HepG2 (cell line): ENCODE measurements around the gene C10orf120. TPM values are rescaled to one million over a fixed set of nuclear protein-coding genes. Genes with fewer than 3 reads are reported as not detected.

Source experiments
- ATAC-seq: fragments of 200-7000 bp; cut with Tn5 transposase; 3 replicates; pipeline ENCODE4 v1.9.1; 2020; ENCODE audit warnings: mild to moderate bottlenecking, moderate library complexity
- BruUV-seq: library from RNA; stranded (reverse); fragments of 400-500 nt; replicated peaks from 2 replicates; lab custom pipeline; 2021; lab: Mats Ljungman, UMichigan
- CTCF ChIA-PET: fragments of 300-600 bp; formaldehyde crosslinking; extraction: SDS; loops from one replicate; lab custom pipeline; 2021; ENCODE audit warnings: low total read pairs, inconsistent platforms, low intra/inter-chr PET ratio; lab: Yijun Ruan, JAX
- POLR2A ChIA-PET: fragments of 350-600 bp; sonication (Branson Sonifier 250); formaldehyde crosslinking; loops from one replicate; lab custom pipeline; 2020; ENCODE audit warnings: antibody characterized with exemption, inconsistent platforms; lab: Yijun Ruan, JAX
- DNase-seq: peaks from one replicate; pipeline ENCODE4 v3.0.0-alpha.2; 2015; ENCODE audit warnings: low spot score
- FAIRE-seq: peaks from 3 replicates; lab custom pipeline; 2011; peaks lifted over from hg19 to GRCh38; lab: Jason Lieb, UNC
- H2AFZ ChIP-seq: one replicate; pipeline ENCODE4 v1.6.1; 2011; ENCODE audit warnings: low read length, inconsistent platforms
- H3K27ac ChIP-seq: fragments of 300-600 bp; 3 replicates; pipeline ENCODE4 v1.8.0; 2011; ENCODE audit warnings: mixed run types, mild to moderate bottlenecking, mixed read lengths, low read length, inconsistent platforms; ENCODE audit not compliant: insufficient read depth; ENCODE audit errors: extremely low read length
- H3K27me3 ChIP-seq, 2 experiments: fragments of 200-600 bp in 1 of 2; 2 replicates in 1 of 2; 3 replicates in 1 of 2; pipeline versions ENCODE4 v1.6.0 to v1.8.0; 2011; ENCODE audit warnings: low read length in 2 of 2, mild to moderate bottlenecking in 2 of 2, moderate library complexity in 2 of 2, inconsistent platforms in 1 of 2; ENCODE audit not compliant: insufficient read depth in 2 of 2, control insufficient read depth in 1 of 2
- H3K36me3 ChIP-seq, 2 experiments: fragments of 200-600 bp in 1 of 2; replicated peaks in 1 of 2; 2 replicates in 1 of 2; 3 replicates in 1 of 2; pipeline versions ENCODE4 v1.5.1 to v1.8.0; 2011; ENCODE audit warnings: low read length in 2 of 2, inconsistent platforms in 1 of 2; ENCODE audit not compliant: insufficient read depth in 2 of 2, control insufficient read depth in 1 of 2
- H3K4me1 ChIP-seq: 2 replicates; pipeline ENCODE4 v1.5.1; 2012; ENCODE audit warnings: low read length, inconsistent platforms; ENCODE audit not compliant: insufficient read depth
- H3K4me2 ChIP-seq: 2 replicates; pipeline ENCODE4 v1.6.0; 2011; ENCODE audit warnings: low read depth, low read length, inconsistent platforms
- H3K4me3 ChIP-seq, 3 experiments: fragments of 200-600 bp in 1 of 3; sonication (generic), shearing (Covaris generic) in 1 of 3; replicated peaks in 1 of 3; 2 replicates each; pipeline ENCODE4 v1.5.1; 2011 to 2016; ENCODE audit warnings: low read length in 3 of 3, inconsistent platforms in 2 of 3, low read depth in 2 of 3, mild to moderate bottlenecking in 2 of 3, control low read depth in 1 of 3, mixed read lengths in 1 of 3; ENCODE audit not compliant: insufficient read depth in 1 of 3
- H3K79me2 ChIP-seq: one replicate; pipeline ENCODE4 v1.6.1; 2011; ENCODE audit warnings: low read length, inconsistent platforms; ENCODE audit not compliant: insufficient read depth
- H3K9ac ChIP-seq: 2 replicates; pipeline ENCODE4 v1.6.0; 2011; ENCODE audit warnings: mild to moderate bottlenecking, low read depth, low read length, inconsistent platforms; ENCODE audit not compliant: insufficient read depth
- H3K9me3 ChIP-seq: 2 replicates; pipeline ENCODE4 v1.5.1; 2012; ENCODE audit warnings: mild to moderate bottlenecking, low read length
- H4K20me1 ChIP-seq: 2 replicates; pipeline ENCODE4 v1.6.0; 2011; ENCODE audit warnings: inconsistent platforms, mild to moderate bottlenecking, low read length, moderate library complexity; ENCODE audit not compliant: insufficient read depth
- ATF1 ChIP-seq: IDR thresholded peaks from 2 replicates; pipeline ENCODE4 v1.6.1; 2016; ENCODE audit warnings: mild to moderate bottlenecking, control low read depth
- KDM6A ChIP-seq: IDR thresholded peaks from 2 replicates; pipeline ENCODE4 v1.6.1; 2016; ENCODE audit warnings: low read depth
- MTF1 ChIP-seq: sonication (generic); formaldehyde crosslinking; IDR thresholded peaks from 2 replicates; pipeline ENCODE4 v1.5.0; 2020; ENCODE audit warnings: missing genetic modification reagents
- SIN3B ChIP-seq: fragments of 150-350 bp; IDR thresholded peaks from 2 replicates; pipeline ENCODE4 v1.6.1; 2014; ENCODE audit warnings: low read length
- ZNF224 ChIP-seq: sonication (generic); formaldehyde crosslinking; IDR thresholded peaks from 2 replicates; pipeline ENCODE4 v1.5.0; 2020; ENCODE audit warnings: mild to moderate bottlenecking, missing genetic modification reagents
- WGBS: methylation state at CpG from one replicate; pipeline ENCODE4 v1.1.6; 2017; ENCODE audit warnings: low lambda C conversion rate; 5-methylcytosine and 5-hydroxymethylcytosine counted together
- in situ Hi-C: cut with HindIII; loops from 2 replicates; pipeline ENCODE4 v1.10.0; 2017; ENCODE audit warnings: low pct_unique_long_range_greater_than_20kb; ENCODE audit not compliant: extremely low pct_ligation_motif_present
- intact Hi-C: fragments of 100-400 bp; cut with micrococcal nuclease; formaldehyde crosslinking; loops from one replicate; pipeline ENCODE4 v1.10.0; 2022; ENCODE audit not compliant: unreplicated experiment
- polyA plus RNA-seq, 8 experiments: library from polyadenylated mRNA; depleted of rRNA in 3 of 8; stranded (reverse) in 7 of 8; unstranded in 1 of 8; fragments of >200 nt; fragmentation: Illumina TruSeq in 4 of 8; extraction: Trizol in 4 of 8; gene quantifications; 2 replicates each; pipeline versions ENCODE4 v1.2.1 to v1.2.3, GENCODE V29; 2011 to 2016; ENCODE audit warnings: low read depth in 4 of 8, missing spikeins in 1 of 8, mixed read lengths in 1 of 8; ENCODE audit not compliant: insufficient read depth in 1 of 8
- total RNA-seq, 5 experiments: library from RNA; depleted of rRNA; stranded (reverse); fragments of >200 nt; fragmentation: Illumina TruSeq; extraction: Trizol; gene quantifications; 2 replicates each; pipeline ENCODE4 v1.2.3, GENCODE V29; 2016; ENCODE audit warnings: low read depth in 1 of 5
- TF ChIP-seq, protein P1 (sequence below): sonication (generic); formaldehyde crosslinking; conservative IDR thresholded peaks from 2 replicates; pipeline ENCODE4 v1.8.0; 2022; ENCODE audit warnings: low read depth, missing genetic modification reagents

C10orf120 gene
- total and polyA plus RNA-seq, 2 of the 13 experiments (the other 11 are each of a cell fraction or from before 2014, with no cell fraction given) = not detected

DNA sequence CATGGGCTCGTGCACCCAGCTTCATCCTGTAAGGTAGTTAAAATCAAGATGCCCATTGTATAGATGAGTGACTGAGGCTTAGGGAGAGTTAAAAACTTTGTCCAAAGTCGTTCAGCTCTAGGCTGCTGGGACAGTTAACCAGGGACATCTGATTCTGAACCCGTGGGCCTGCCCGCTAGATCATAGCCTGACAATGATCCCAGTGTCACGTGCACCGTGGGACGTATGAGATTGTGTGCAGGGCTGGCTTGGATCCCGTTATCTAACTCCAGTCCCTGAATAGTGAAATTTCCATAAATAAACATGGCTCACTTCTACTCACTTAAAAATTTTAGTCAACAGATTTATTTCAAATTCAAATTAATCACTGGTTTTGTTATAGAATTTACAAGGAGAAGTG, 24.9 kb downstream of the C10orf120 start:
- Histone ChIP-seq H3K79me2 (no peaks in the 10 kb centered on the region), H3K4me1 (no peaks in the 10 kb centered on the region), H4K20me1 (no peaks in the 10 kb centered on the region), H3K9ac (no peak overlapping the region), H3K4me3 (no peak overlapping the region), H3K27ac (no peak overlapping the region), H3K27me3 (peaks cover 1 to 28% of the 10 kb centered on the region in 2 experiments; a peak in 3 of 5 replicates), H3K4me2 (no peak overlapping the region), H3K9me3 (no peaks in the 10 kb centered on the region), H2AFZ (no peak overlapping the region), H3K36me3 (no peaks in the 10 kb centered on the region)
- ChIA-PET POLR2A (no interaction called here), CTCF (no interaction called here)
- in situ Hi-C loops (no loop called here), intact Hi-C loops (no loop called here)
- DNase-seq (no peak), FAIRE-seq (no peak), ATAC-seq (no peak)
- 0% methylated on average over 6 of the region's 8 CpGs for WGBS
- TF ChIP-seq MTF1 (no peak), SIN3B (no peak)
- TF ChIP-seq, protein P1, sequence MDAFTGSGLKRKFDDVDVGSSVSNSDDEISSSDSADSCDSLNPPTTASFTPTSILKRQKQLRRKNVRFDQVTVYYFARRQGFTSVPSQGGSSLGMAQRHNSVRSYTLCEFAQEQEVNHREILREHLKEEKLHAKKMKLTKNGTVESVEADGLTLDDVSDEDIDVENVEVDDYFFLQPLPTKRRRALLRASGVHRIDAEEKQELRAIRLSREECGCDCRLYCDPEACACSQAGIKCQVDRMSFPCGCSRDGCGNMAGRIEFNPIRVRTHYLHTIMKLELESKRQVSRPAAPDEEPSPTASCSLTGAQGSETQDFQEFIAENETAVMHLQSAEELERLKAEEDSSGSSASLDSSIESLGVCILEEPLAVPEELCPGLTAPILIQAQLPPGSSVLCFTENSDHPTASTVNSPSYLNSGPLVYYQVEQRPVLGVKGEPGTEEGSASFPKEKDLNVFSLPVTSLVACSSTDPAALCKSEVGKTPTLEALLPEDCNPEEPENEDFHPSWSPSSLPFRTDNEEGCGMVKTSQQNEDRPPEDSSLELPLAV = no peak
- no TSS peak for BruUV-seq

DNA sequence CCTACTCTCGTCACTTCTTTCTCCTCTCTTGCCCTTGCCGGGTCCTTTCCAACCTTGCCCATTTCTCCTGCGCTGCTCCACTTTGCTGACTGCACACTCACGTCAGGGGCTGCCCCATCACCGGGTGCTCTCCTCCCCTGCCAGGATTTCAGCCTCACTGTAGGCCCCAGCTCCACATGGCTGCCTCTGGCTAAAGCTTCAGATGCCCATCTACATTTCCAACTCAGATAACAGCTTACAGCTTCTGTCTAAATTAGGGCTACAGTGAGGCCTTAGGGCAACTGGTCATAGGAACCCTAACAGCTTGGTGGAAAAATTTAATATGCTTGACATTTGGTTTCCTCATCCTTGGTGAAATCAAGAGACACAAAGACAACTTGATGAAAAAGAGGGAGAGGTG, 25.9 kb downstream of the C10orf120 start:
- Histone ChIP-seq H3K4me1 (no peaks in the 10 kb centered on the region), H3K9ac (no peak overlapping the region), H2AFZ (no peak overlapping the region), H4K20me1 (no peaks in the 10 kb centered on the region), H3K4me2 (no peak overlapping the region), H3K27me3 (peaks cover 1 to 27% of the 10 kb centered on the region in 2 experiments; a peak in 3 of 5 replicates), H3K9me3 (no peaks in the 10 kb centered on the region), H3K4me3 (no peak overlapping the region), H3K79me2 (no peaks in the 10 kb centered on the region), H3K36me3 (no peaks in the 10 kb centered on the region), H3K27ac (no peak overlapping the region)
- WGBS = 10% methylated on average over 5 of the region's 5 CpGs
- no TSS peak for BruUV-seq
- ATAC-seq (no peak), FAIRE-seq (no peak), DNase-seq (no peak)
- intact Hi-C loops (no loop called here), in situ Hi-C loops (no loop called here)
- TF ChIP-seq ZNF224 (no peak), KDM6A (CRISPR knock-in tag) (no peak), ATF1 (no peak)
- ChIA-PET CTCF (no interaction called here), POLR2A (no interaction called here)
